GM12875 (cell line): ENCODE results near the gene TMEM117.

Source experiments
- H3K4me3 ChIP-seq: one replicate; pipeline ENCODE4 v1.5.1; 2011; ENCODE audit warnings: low read depth, low read length, control low read depth
- CTCF ChIP-seq: IDR thresholded peaks from 2 replicates; pipeline ENCODE4 v1.5.1; 2011; ENCODE audit warnings: low read depth, mild to moderate bottlenecking, control low read depth, inconsistent platforms, low read length, moderate library complexity, borderline replicate concordance; ENCODE audit not compliant: insufficient read depth

TMEM117 gene

GRCh38 chr12:43824207-43824775, 11.6 kb upstream of the TMEM117 start:
- no peak overlapping the region for H3K4me3 ChIP-seq
- TF ChIP-seq CTCF = no peak

- no peak for TF ChIP-seq CTCF
- no peak overlapping the region for H3K4me3 ChIP-seq
Observed at GRCh38 chr12:43826681-43827080, 9.2 kb upstream of the TMEM117 start.

GRCh38 chr12:43827093-43827492, 8.8 kb upstream of the TMEM117 start:
- no peak overlapping the region for H3K4me3 ChIP-seq
- no peak for TF ChIP-seq CTCF

- no peak overlapping the region for H3K4me3 ChIP-seq
- no peak for TF ChIP-seq CTCF
Observed at GRCh38 chr12:43832463-43833168, 3.3 kb upstream of the TMEM117 start.

GRCh38 chr12:43835264-43835655, 621 bp upstream of the TMEM117 start:
- peak overlapping the region; percentile 82 for H3K4me3 ChIP-seq
- no peak for TF ChIP-seq CTCF

GRCh38 chr12:43836475-43836989, 651 bp downstream of the TMEM117 start:
- H3K4me3 ChIP-seq = peak overlapping the region; percentile 82
- TF ChIP-seq CTCF = no peak

- H3K4me3 ChIP-seq = no peak overlapping the region
- no peak for TF ChIP-seq CTCF
Observed at GRCh38 chr12:43840338-43840737, 4.5 kb downstream of the TMEM117 start.
